ENCODE data around the gene NFU1. TPM values are rescaled to one million over a fixed set of nuclear protein-coding genes. Genes with fewer than 3 reads are reported as not detected.

The NFU1 gene
- total and polyA plus RNA-seq, 2 experiments from 2014 or later, result 39.9 to 102 TPM

- DNase-seq (ENCODE audit: low spot score), result no peak
- Histone ChIP-seq H3K9me2 (ENCODE audit: insufficient read depth) (no peaks in the 10 kb centered on the region), H3K4me3 (no peak overlapping the region), H4K20me1 (replicated peaks; ENCODE audit: insufficient read depth) (0 out of 2 replicates have a peak, but pooled peaks cover 4% of the 10 kb centered on the region), H3K36me3 (ENCODE audit: insufficient read depth) (no peaks in the 10 kb centered on the region), H3F3A (replicated peaks; ENCODE audit: low read depth) (no peaks in the 10 kb centered on the region), H2AFZ (no peak overlapping the region), H3K27ac (ENCODE audit: low read depth) (no peak overlapping the region), H3K4me2 (no peak overlapping the region), H3K4me1 (ENCODE audit: insufficient read depth) (no peaks in the 10 kb centered on the region), H3K79me2 (replicated peaks; ENCODE audit: insufficient read depth) (no peaks in the 10 kb centered on the region), H3K27me3 (ENCODE audit: insufficient read depth) (no peaks in the 10 kb centered on the region)
- H3K27me3 Mint-ChIP-seq (ENCODE audit: insufficient read depth, low read depth, poor library complexity), result no peaks in the 10 kb centered on the region
- H3K36me3 Mint-ChIP-seq (ENCODE audit: low read depth), result no peaks in the 10 kb centered on the region
- H3K9me3 Mint-ChIP-seq, result no peaks in the 10 kb centered on the region
- no peak overlapping the region for H3K27ac Mint-ChIP-seq
- ATAC-seq, result no peak
- TF ChIP-seq ZNF462 (CRISPR knock-in tag; IDR thresholded peaks at IDR 0.05) (no peak), EZH2 (IDR thresholded peaks at IDR 0.05; ENCODE audit: low read depth, unreplicated experiment) (no peak), EZH2phosphoT487 (IDR thresholded peaks at IDR 0.05; ENCODE audit: unreplicated experiment) (no peak), CREB1 (CRISPR knock-in tag; IDR thresholded peaks at IDR 0.05; ENCODE audit: low read depth) (no peak), ETS1 (IDR thresholded peaks at IDR 0.05) (no peak), ZNF331 (CRISPR knock-in tag; IDR thresholded peaks at IDR 0.05; ENCODE audit: low read depth) (no peak), STAT1 (IDR thresholded peaks at IDR 0.05; ENCODE audit: unreplicated experiment) (no peak), NANOG (IDR thresholded peaks at IDR 0.05; ENCODE audit: borderline replicate concordance) (no peak), CTCF (conservative IDR thresholded peaks at IDR 0.05; ENCODE audit: low read depth in 2 of 2) (no peak), POLR2AphosphoS5 (IDR thresholded peaks at IDR 0.05; ENCODE audit: low read depth) (no peak), REST (IDR thresholded peaks at IDR 0.05; ENCODE audit: unreplicated experiment) (no peak), JUNB (IDR thresholded peaks at IDR 0.05; ENCODE audit: unreplicated experiment) (no peak), ZNF114 (CRISPR knock-in tag; IDR thresholded peaks at IDR 0.05) (no peak)
- no peak overlapping the region for H3K4me3 Mint-ChIP-seq
- peaks cover 28% of the 10 kb centered on the region for H3K4me1 Mint-ChIP-seq
Measured at GRCh38 chr2:69474688-69475087, 37.5 kb upstream of the NFU1 start.

All from GM23338 (cell line).